Fibroblast of villous mesenchyme (primary cell): ENCODE data around the gene GPAM. TPM values are rescaled to one million over a fixed set of nuclear protein-coding genes. Genes with fewer than 3 reads are reported as not detected.

Experiments used
- DNase-seq: peaks from one replicate; pipeline ENCODE4 v3.0.0-alpha.2; 2010; ENCODE audit warnings: low read depth
- H3K4me3 ChIP-seq: 2 replicates; pipeline ENCODE4 v1.5.1; 2011; ENCODE audit warnings: low read depth, mild to moderate bottlenecking, low read length
- CTCF ChIP-seq: IDR thresholded peaks from 2 replicates; pipeline ENCODE4 v1.5.1; 2012; ENCODE audit warnings: low read depth, mild to moderate bottlenecking, low read length; ENCODE audit not compliant: insufficient read depth
- total RNA-seq: library from RNA; depleted of rRNA; stranded (reverse); fragments of >200 nt; gene quantifications from 2 replicates; pipeline ENCODE4 v1.2.3, GENCODE V29; 2012

GPAM gene
- total RNA-seq, 1 donor: 12.5 TPM

- no peak for DNase-seq
- no peak overlapping the region for H3K4me3 ChIP-seq
- no peak for TF ChIP-seq CTCF
Measured at GRCh38 chr10:112161757-112162518, 21.6 kb downstream of the GPAM start.

GRCh38 chr10:112160834-112161233 is 22.7 kb downstream of the GPAM start:
- DNase-seq: no peak
- no peak overlapping the region for H3K4me3 ChIP-seq
- no peak for TF ChIP-seq CTCF

- DNase-seq: no peak
- TF ChIP-seq CTCF: no peak
- H3K4me3 ChIP-seq: no peak overlapping the region
Measured at GRCh38 chr10:112159469-112159868, 24.1 kb downstream of the GPAM start.

- DNase-seq: no peak
- no peak for TF ChIP-seq CTCF
- H3K4me3 ChIP-seq: no peak overlapping the region
Measured at GRCh38 chr10:112151524-112152039, 32.0 kb downstream of the GPAM start.

GRCh38 chr10:112148331-112148730 is 35.2 kb downstream of the GPAM start:
- no peak for TF ChIP-seq CTCF
- DNase-seq: no peak
- H3K4me3 ChIP-seq: no peak overlapping the region

- H3K4me3 ChIP-seq: no peak overlapping the region
- no peak for DNase-seq
- TF ChIP-seq CTCF: no peak
Measured at GRCh38 chr10:112146799-112147198, 36.8 kb downstream of the GPAM start.

- H3K4me3 ChIP-seq: no peak overlapping the region
- no peak for DNase-seq
- TF ChIP-seq CTCF: no peak
Measured at GRCh38 chr10:112145263-112145662, 38.3 kb downstream of the GPAM start.
